Left colon (tissue), 2 donors: ENCODE data around the gene SLC23A2. TPM values are rescaled to one million over a fixed set of nuclear protein-coding genes. Genes with fewer than 3 reads are reported as not detected.
"Not testable (repeated sequence)": the region's sequence is repeated elsewhere in the genome, so short reads cannot be mapped to it uniquely, and the experiment has no call there.

Source experiments
- ATAC-seq: fragments of 200-7000 bp; cut with Tn5 transposase; one replicate; pipeline ENCODE4 v1.9.1; 2020; ENCODE audit warnings: mild to moderate bottlenecking, moderate library complexity
- DNase-seq, 2 donors: peaks; one replicate each; pipeline ENCODE4 v3.0.0-alpha.2; 2020
- intact Hi-C, 2 donors: fragments of 100-400 bp; cut with DNase I in 1 of 2; cut with micrococcal nuclease in 1 of 2; formaldehyde crosslinking; loops; one replicate each; pipeline versions ENCODE4 v1.11.2 to v1.14.0; 2022; cut with DNase I, micrococcal nuclease
- total RNA-seq, 2 donors: library from RNA; stranded (reverse); fragmentation: NEBNext Ultra II Directional; extraction: Animal tissue kit (Norgen Biotek cat#: 25700); gene quantifications; one replicate each; pipeline ENCODE4 v1.2.1, GENCODE V29; 2021
- donor health status: DM: no; HTN: no; CAD: no.
- donor health status: DM: yes; HTN: yes; CAD: no.

SLC23A2 gene
- total RNA-seq, 2 donors from 2014 or later = 6.5 to 10.1 TPM

DNA sequence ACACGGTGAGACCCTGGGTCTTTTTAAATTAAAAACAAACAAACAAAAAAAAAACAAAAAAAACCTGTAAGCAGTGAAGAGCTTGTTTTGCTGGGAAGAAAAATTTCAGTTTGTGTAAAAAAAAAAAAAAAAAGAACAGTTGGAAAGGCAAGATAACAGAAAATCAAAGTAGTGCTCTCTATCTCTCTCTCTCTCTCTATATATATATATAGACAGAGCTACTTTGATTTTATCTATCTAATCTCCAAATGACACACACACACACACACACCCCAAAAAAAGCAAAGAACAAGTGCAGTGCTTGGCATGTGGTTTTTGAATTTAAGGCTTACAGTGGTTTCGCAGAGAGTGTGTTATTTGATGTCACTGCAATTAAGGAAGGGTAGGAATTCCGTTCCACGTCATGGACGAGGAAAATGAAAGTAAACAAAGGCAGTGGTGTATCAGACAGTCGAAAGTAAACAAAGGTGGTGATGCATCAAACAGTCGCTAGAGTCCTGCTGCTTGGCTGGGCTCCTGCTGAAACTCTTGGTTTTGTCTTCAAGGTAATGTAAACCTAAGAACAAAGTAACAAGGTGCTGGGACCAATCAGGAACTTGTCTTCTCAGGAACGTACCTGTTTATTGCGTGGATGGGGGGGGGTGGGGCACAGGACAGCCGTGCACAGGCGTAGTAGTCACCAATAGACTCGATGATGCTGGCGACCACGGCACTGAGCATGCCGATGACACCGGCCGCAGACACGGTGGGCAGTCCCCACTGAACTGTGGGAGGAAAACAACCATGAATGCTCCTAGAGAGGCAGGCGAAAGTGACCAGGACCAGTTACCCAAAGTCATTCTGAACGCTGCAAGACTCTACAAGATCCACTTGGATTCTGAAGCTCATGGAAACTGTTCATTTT is 131.8 kb downstream of the SLC23A2 start:
- intact Hi-C loops = no loop called here
- peak; percentile 33 for DNase-seq
- ATAC-seq = peak; percentile 94

GRCh38 chr20:4867051-4867450 is 134.3 kb downstream of the SLC23A2 start:
- ATAC-seq (peak; percentile 43), DNase-seq (no peak)
- intact Hi-C loops = no loop called here

- intact Hi-C loops = no loop called here
- ATAC-seq (no peak), DNase-seq (no peak)
Observed at GRCh38 chr20:4866429-4866828, 134.9 kb downstream of the SLC23A2 start.

GRCh38 chr20:4864311-4864752 is 137.0 kb downstream of the SLC23A2 start:
- ATAC-seq = no peak
- intact Hi-C loops = no loop called here
- DNase-seq = no peak

DNA sequence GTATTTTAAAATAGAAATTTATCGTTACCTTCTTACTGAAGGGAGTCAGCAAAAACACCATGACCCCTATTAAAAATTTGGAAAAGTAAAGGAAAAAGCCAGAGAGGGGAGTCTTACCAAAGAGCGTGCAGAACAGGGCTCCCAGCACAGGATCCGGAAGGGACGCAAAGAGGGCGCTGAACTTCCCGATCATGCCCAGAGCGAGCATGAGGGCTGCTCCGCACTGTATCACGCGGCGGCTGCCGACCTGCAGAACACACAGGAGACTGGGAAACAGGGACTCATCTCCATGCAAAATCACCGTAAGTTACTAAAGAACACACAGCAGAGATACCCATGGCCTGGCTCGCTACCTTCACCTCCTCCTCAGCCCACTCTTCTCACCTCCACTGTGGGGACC is 138.6 kb downstream of the SLC23A2 start:
- ATAC-seq (no peak), DNase-seq (no peak)
- intact Hi-C loops = no loop called here

DNA sequence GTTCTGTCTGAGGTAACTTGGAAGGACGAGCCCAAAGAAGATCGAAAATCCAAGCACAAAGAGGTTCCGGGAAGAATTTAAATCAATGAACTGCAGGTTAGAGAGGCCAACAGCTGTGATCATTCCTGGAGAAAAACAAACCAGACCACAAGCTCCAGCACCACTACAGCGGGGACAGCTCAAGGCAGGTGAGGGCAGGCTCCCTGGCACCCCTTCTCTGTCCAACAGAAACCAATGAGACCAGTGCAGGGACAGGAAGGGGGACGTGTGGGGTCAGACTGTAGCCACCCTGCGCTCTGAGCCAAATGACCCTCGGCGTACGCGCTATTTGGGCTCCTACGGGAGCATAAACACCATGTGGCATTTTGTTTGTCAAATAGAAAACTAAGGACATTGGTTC is 139.3 kb downstream of the SLC23A2 start:
- intact Hi-C loops = no loop called here
- DNase-seq = no peak
- no peak for ATAC-seq

- ATAC-seq (no peak), DNase-seq (no peak)
- intact Hi-C loops = no loop called here
Observed at GRCh38 chr20:4858000-4858399, 143.3 kb downstream of the SLC23A2 start.

- intact Hi-C loops = no loop called here
- no peak for DNase-seq
- ATAC-seq = no peak
Observed at GRCh38 chr20:4856022-4856755, 145.1 kb downstream of the SLC23A2 start.

DNA sequence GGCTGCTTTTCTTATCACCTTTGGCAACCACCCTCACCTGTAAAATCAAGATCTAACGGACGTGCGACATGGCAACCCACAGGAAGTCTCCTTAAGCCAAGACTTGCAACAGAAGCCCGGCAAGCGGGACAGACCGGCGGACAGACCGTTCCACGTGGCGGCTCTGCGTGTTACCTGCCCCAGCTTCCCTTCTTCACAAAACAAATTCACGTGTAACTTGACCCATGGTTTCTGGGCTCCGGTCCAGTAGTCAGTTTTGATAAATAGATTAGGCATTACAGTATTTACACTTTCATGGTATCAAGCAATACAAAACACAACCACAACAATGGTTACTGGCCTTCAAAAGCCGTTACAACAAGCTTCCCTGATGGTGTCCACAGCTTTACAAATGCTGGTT is 145.8 kb downstream of the SLC23A2 start:
- no peak for DNase-seq
- intact Hi-C loops = no loop called here
- ATAC-seq = no peak

GRCh38 chr20:4855097-4855496 is 146.2 kb downstream of the SLC23A2 start:
- ATAC-seq (no peak), DNase-seq (no peak)
- intact Hi-C loops = no loop called here

GRCh38 chr20:4854561-4854901 is 146.8 kb downstream of the SLC23A2 start:
- intact Hi-C loops = no loop called here
- DNase-seq = no peak
- ATAC-seq = no peak

GRCh38 chr20:4853757-4854560 is 147.4 kb downstream of the SLC23A2 start:
- intact Hi-C loops = no loop called here
- no peak for DNase-seq
- ATAC-seq = no peak

- intact Hi-C loops = no loop called here
- ATAC-seq (no peak), DNase-seq (no peak)
Observed at GRCh38 chr20:4853004-4853403, 148.3 kb downstream of the SLC23A2 start.

- intact Hi-C loops = no loop called here
- no peak for DNase-seq
- no peak for ATAC-seq
Observed at GRCh38 chr20:4850960-4851359, 150.3 kb downstream of the SLC23A2 start.

DNA sequence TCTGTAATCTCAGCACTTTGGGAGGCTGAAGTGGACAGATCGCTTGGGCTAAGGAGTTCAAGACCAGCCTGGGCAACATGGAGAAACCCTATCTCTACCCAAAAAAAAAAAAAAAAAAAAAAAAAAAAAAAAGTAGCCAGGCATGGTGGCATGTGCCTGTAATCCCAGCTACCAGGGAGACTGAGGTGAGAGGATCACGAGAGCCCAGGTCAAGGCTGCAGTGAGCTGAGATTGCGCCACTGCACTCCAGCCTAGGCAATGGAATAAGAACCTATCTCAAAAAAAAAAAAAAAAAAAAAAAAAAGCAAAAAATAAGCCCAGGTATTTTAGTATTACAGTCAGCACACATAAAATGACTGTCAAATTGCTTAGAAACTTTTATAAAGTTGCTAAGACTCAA is 152.5 kb downstream of the SLC23A2 start:
- intact Hi-C loops, ATAC-seq, DNase-seq: not testable (repeated sequence)

- no peak for DNase-seq
Observed at GRCh38 chr20:4848041-4848440, 153.3 kb downstream of the SLC23A2 start.

GRCh38 chr20:4846821-4847220 is 154.5 kb downstream of the SLC23A2 start:
- no peak for ATAC-seq
- no peak for DNase-seq
- intact Hi-C loops = no loop called here

More at GRCh38 chr20:4848041-4848440, 153.3 kb downstream of the SLC23A2 start:
- intact Hi-C loops = no loop called here
- no peak for ATAC-seq

DNA sequence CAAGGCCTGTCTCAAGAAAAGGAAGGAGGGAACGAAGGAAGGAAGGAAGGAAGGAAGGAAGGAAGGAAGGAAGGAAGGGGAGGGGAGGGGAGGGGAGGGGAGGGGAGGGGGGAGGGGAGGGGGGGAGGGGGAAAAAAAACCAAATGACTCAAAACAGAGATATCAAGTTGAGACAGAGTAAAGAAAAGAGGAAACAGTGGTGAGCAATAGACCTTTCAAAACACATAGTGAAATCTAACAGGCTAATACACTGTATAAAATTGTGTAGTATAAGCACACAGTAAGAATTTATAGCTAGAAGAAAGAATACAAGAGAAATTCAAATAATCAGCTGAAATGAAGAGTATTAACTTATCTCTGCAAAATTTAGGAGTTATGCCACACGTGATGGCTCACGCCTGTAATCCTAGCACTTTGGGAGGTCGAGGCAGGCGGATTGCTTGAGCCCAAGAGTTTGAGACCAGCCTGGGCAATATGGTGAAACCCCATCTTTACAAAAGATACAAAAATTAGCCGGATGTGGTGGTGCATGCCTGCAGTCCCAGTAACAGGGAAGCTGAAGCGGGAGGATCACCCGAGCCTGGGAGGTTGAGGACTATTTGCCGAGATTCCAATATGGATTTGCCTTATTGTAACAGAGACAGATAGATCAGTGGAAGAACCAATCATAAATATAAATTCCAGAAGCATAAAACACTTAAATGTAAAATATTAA is 156.4 kb downstream of the SLC23A2 start:
- no peak for ATAC-seq
- intact Hi-C loops = no loop called here
- no peak for DNase-seq

DNA sequence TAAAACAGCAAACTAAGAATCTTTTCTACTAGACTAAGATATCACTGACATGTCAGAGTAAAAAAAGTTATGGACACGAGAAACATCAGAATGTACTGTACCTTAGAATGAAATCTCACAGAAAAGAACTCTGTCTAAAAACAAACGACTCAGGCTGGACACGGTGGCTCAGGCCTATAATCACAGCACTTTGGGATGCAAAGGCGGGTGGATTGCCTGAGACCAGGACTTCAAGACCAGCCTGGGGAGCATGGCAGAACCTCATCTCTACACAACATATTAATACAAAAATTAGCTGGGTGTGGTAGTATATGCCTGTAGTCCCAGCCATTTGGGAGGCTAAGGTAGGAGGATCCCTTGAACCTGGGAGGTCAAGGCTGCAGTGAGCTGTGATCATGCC is 157.0 kb downstream of the SLC23A2 start:
- no peak for ATAC-seq
- no peak for DNase-seq
- intact Hi-C loops = no loop called here
